Activated CD4-positive, alpha-beta memory T cell treated with anti-CD3 and anti-CD28 coated beads, Interleukin-2, amount 10 ng/mL, durations not matched to agents 7 days and 5 days (primary cell): Measurements from ENCODE around the gene LSP1. TPM values are rescaled to one million over a fixed set of nuclear protein-coding genes. Genes with fewer than 3 reads are reported as not detected.

Experiments
- CTCF ChIA-PET: fragments of 350-600 bp; sonication (Branson Sonifier 250); formaldehyde crosslinking; loops from one replicate; lab custom pipeline; 2021; ENCODE audit warnings: antibody characterized with exemption, inconsistent platforms; lab: Charles Lee
- POLR2A ChIA-PET: fragments of 350-600 bp; sonication (Branson Sonifier 250); formaldehyde crosslinking; loops from one replicate; lab custom pipeline; 2021; ENCODE audit warnings: antibody characterized with exemption; lab: Charles Lee
- DNase-seq: peaks from one replicate; pipeline ENCODE4 v3.0.0-alpha.2; 2020
- H3K27ac Mint-ChIP-seq: one replicate; pipeline ENCODE4 v1.8.0; 2021; ENCODE audit warnings: mild to moderate bottlenecking, mixed read lengths
- H3K27me3 Mint-ChIP-seq: one replicate; pipeline ENCODE4 v1.8.0; 2021; ENCODE audit warnings: mixed read lengths
- H3K36me3 Mint-ChIP-seq: one replicate; pipeline ENCODE4 v1.8.0; 2021; ENCODE audit warnings: low read depth, mixed read lengths
- H3K4me1 Mint-ChIP-seq: one replicate; pipeline ENCODE4 v1.8.0; 2021; ENCODE audit warnings: mixed read lengths
- H3K4me3 Mint-ChIP-seq: one replicate; pipeline ENCODE4 v1.8.0; 2021; ENCODE audit warnings: mild to moderate bottlenecking, mixed read lengths
- H3K9me3 Mint-ChIP-seq: one replicate; pipeline ENCODE4 v1.8.0; 2021; ENCODE audit warnings: mixed read lengths
- total RNA-seq, 2 experiments: library from RNA; stranded (reverse); gene quantifications; one replicate each; pipeline ENCODE4 v1.2.3, GENCODE V29; 2021

Gene LSP1
- total RNA-seq, 2 experiments from 2014 or later = 590 TPM

- CTCF ChIA-PET = interaction anchor here (1.5 to 2.5 kb wide), 2 partner anchors 8 to 58 kb away, joined by 5 to 9 read pairs; partner anchors contain the start of gene MRPL23
- no peaks in the 10 kb centered on the region for H3K9me3 Mint-ChIP-seq
- H3K27me3 Mint-ChIP-seq = no peaks in the 10 kb centered on the region
- POLR2A ChIA-PET = interaction anchor here (1.0 to 5.6 kb wide), 7 partner anchors 13 to 58 kb away, joined by 3 to 67 read pairs (median 12); partner anchors contain the start of genes LSP1 and TNNT3
- H3K4me1 Mint-ChIP-seq = peaks cover 43% of the 10 kb centered on the region
- H3K36me3 Mint-ChIP-seq = peaks cover 34% of the 10 kb centered on the region
- H3K4me3 Mint-ChIP-seq = peak overlapping the region; percentile 46
- no peak overlapping the region for H3K27ac Mint-ChIP-seq
- no peak for DNase-seq
These were observed 37.3 kb downstream of the LSP1 start for GRCh38 chr11:1889941-1890855.

- H3K36me3 Mint-ChIP-seq = peaks cover 34% of the 10 kb centered on the region
- DNase-seq = no peak
- H3K9me3 Mint-ChIP-seq = no peaks in the 10 kb centered on the region
- no peak overlapping the region for H3K27ac Mint-ChIP-seq
- peaks cover 43% of the 10 kb centered on the region for H3K4me1 Mint-ChIP-seq
- peak overlapping the region; percentile 46 for H3K4me3 Mint-ChIP-seq
- ChIA-PET POLR2A (interaction anchor here (1.5 to 5.6 kb wide), 4 partner anchors 9 to 38 kb away, joined by 4 to 67 read pairs (median 38); partner anchors contain the start of genes LSP1 and TNNT3), CTCF (interaction anchor here (0.8 to 2.5 kb wide), 4 partner anchors 9 to 58 kb away, joined by 3 to 9 read pairs (median 4); no protein-coding TSS in a partner anchor)
- H3K27me3 Mint-ChIP-seq = peaks cover 2% of the 10 kb centered on the region
These were observed 38.3 kb downstream of the LSP1 start for GRCh38 chr11:1890856-1891830.

GRCh38 chr11:1891831-1892115 is 38.9 kb downstream of the LSP1 start, which contains the start of gene PRR33:
Gene PRR33 (minus strand): TSS chr11:1891895. CDS start chr11:1890584, 1,311 bp downstream.
- no peak for DNase-seq
- ChIA-PET CTCF (interaction anchor here (0.8 to 2.5 kb wide), 4 partner anchors 10 to 59 kb away, joined by 3 to 9 read pairs (median 4); no protein-coding TSS in a partner anchor), POLR2A (interaction anchor here (1.5 to 5.6 kb wide), 4 partner anchors 9 to 39 kb away, joined by 4 to 67 read pairs (median 38); partner anchors contain the start of genes LSP1 and TNNT3)
- Mint-ChIP-seq H3K27ac (no peak within 1 kb of the TSS), H3K4me3 (peak within 1 kb of the TSS; percentile 46), H3K4me1 (peaks cover 43% of the 10 kb centered on the region), H3K36me3 (peaks cover 34% of the 10 kb centered on the region), H3K9me3 (no peaks in the 10 kb centered on the region), H3K27me3 (peaks cover 7% of the 10 kb centered on the region)

- no peaks in the 10 kb centered on the region for H3K9me3 Mint-ChIP-seq
- H3K4me1 Mint-ChIP-seq = peaks cover 40% of the 10 kb centered on the region
- H3K27me3 Mint-ChIP-seq = peaks cover 10% of the 10 kb centered on the region
- ChIA-PET POLR2A (interaction anchor here (1.5 to 5.6 kb wide), 4 partner anchors 10 to 39 kb away, joined by 4 to 67 read pairs (median 38); partner anchors contain the start of genes LSP1 and TNNT3), CTCF (interaction anchor here (1.8 to 2.5 kb wide), 2 partner anchors 10 to 24 kb away, joined by 4 to 9 read pairs; no protein-coding TSS in a partner anchor)
- peaks cover 34% of the 10 kb centered on the region for H3K36me3 Mint-ChIP-seq
- no peak overlapping the region for H3K27ac Mint-ChIP-seq
- H3K4me3 Mint-ChIP-seq = no peak overlapping the region
- DNase-seq = no peak
These were observed 39.2 kb downstream of the LSP1 start for GRCh38 chr11:1892116-1892515.

- Mint-ChIP-seq H3K4me1 (peaks cover 36% of the 10 kb centered on the region), H3K36me3 (peaks cover 30% of the 10 kb centered on the region), H3K27me3 (peaks cover 13% of the 10 kb centered on the region), H3K9me3 (no peaks in the 10 kb centered on the region), H3K27ac (no peak overlapping the region), H3K4me3 (no peak overlapping the region)
- ChIA-PET POLR2A (interaction anchor here (1.5 to 5.6 kb wide), 4 partner anchors 10 to 40 kb away, joined by 4 to 67 read pairs (median 38); partner anchors contain the start of genes LSP1 and TNNT3), CTCF (interaction anchor here (1.8 kb wide), 1 partner anchor 24 kb away, joined by 4 read pairs; no protein-coding TSS in a partner anchor)
- DNase-seq = no peak
These were observed 39.7 kb downstream of the LSP1 start for GRCh38 chr11:1892558-1892957.

- Mint-ChIP-seq H3K9me3 (no peaks in the 10 kb centered on the region), H3K27ac (no peak overlapping the region), H3K36me3 (peaks cover 18% of the 10 kb centered on the region), H3K27me3 (peaks cover 15% of the 10 kb centered on the region), H3K4me3 (no peak overlapping the region), H3K4me1 (peaks cover 24% of the 10 kb centered on the region)
- CTCF ChIA-PET = no interaction called here
- POLR2A ChIA-PET = interaction anchor here (0.7 kb wide), 1 partner anchor 26 kb away, joined by 4 read pairs; no protein-coding TSS in a partner anchor
- DNase-seq = no peak
These were observed 40.9 kb downstream of the LSP1 start for GRCh38 chr11:1893581-1894359.

GRCh38 chr11:1894759-1895158 is 41.9 kb downstream of the LSP1 start:
- Mint-ChIP-seq H3K27ac (no peak overlapping the region), H3K4me3 (no peak overlapping the region), H3K4me1 (peaks cover 15% of the 10 kb centered on the region), H3K27me3 (peaks cover 22% of the 10 kb centered on the region), H3K9me3 (no peaks in the 10 kb centered on the region), H3K36me3 (peaks cover 10% of the 10 kb centered on the region)
- DNase-seq = no peak
- POLR2A ChIA-PET = interaction anchor here (0.7 kb wide), 1 partner anchor 27 kb away, joined by 4 read pairs; no protein-coding TSS in a partner anchor
- CTCF ChIA-PET = no interaction called here

GRCh38 chr11:1896468-1896867 is 43.6 kb downstream of the LSP1 start:
- CTCF ChIA-PET = interaction anchor here (0.7 kb wide), 1 partner anchor 62 kb away, joined by 3 read pairs; the partner anchor contains the start of gene SYT8
- H3K27me3 Mint-ChIP-seq = peaks cover 28% of the 10 kb centered on the region
- H3K9me3 Mint-ChIP-seq = no peaks in the 10 kb centered on the region

GRCh38 chr11:1896923-1897322 is 44.0 kb downstream of the LSP1 start:
- no peaks in the 10 kb centered on the region for H3K9me3 Mint-ChIP-seq
- POLR2A ChIA-PET = no interaction called here
- H3K27ac Mint-ChIP-seq = no peak overlapping the region
- H3K27me3 Mint-ChIP-seq = peaks cover 28% of the 10 kb centered on the region
- CTCF ChIA-PET = no interaction called here
- peaks cover 6% of the 10 kb centered on the region for H3K36me3 Mint-ChIP-seq
- no peak overlapping the region for H3K4me3 Mint-ChIP-seq
- peaks cover 7% of the 10 kb centered on the region for H3K4me1 Mint-ChIP-seq
- no peak for DNase-seq

More at GRCh38 chr11:1896468-1896867, 43.6 kb downstream of the LSP1 start:
- Mint-ChIP-seq H3K4me1 (peaks cover 7% of the 10 kb centered on the region), H3K4me3 (no peak overlapping the region), H3K36me3 (peaks cover 8% of the 10 kb centered on the region), H3K27ac (no peak overlapping the region)
- POLR2A ChIA-PET = no interaction called here
- no peak for DNase-seq

GRCh38 chr11:1899090-1899489 is 46.2 kb downstream of the LSP1 start:
- no peaks in the 10 kb centered on the region for H3K4me1 Mint-ChIP-seq
- H3K4me3 Mint-ChIP-seq = no peak overlapping the region
- ChIA-PET CTCF (interaction anchor here (1.0 to 1.2 kb wide), 2 partner anchors 17 to 246 kb away, joined by 3 read pairs; no protein-coding TSS in a partner anchor), POLR2A (no interaction called here)
- peaks cover 29% of the 10 kb centered on the region for H3K27me3 Mint-ChIP-seq
- no peaks in the 10 kb centered on the region for H3K9me3 Mint-ChIP-seq
- H3K36me3 Mint-ChIP-seq = no peaks in the 10 kb centered on the region
- DNase-seq = no peak
- H3K27ac Mint-ChIP-seq = no peak overlapping the region

GRCh38 chr11:1899686-1900085 is 46.8 kb downstream of the LSP1 start:
- Mint-ChIP-seq H3K4me1 (no peaks in the 10 kb centered on the region), H3K9me3 (no peaks in the 10 kb centered on the region), H3K27ac (no peak overlapping the region), H3K4me3 (no peak overlapping the region), H3K36me3 (no peaks in the 10 kb centered on the region), H3K27me3 (peaks cover 30% of the 10 kb centered on the region)
- POLR2A ChIA-PET = no interaction called here
- DNase-seq = no peak
- CTCF ChIA-PET = interaction anchor here (0.6 to 1.2 kb wide), 3 partner anchors 17 to 247 kb away, joined by 3 read pairs; no protein-coding TSS in a partner anchor
